HEK293T (cell line): ENCODE results near the gene CCT5.

Experiments used
- CTCF ChIA-PET: fragments of 350-600 bp; formaldehyde crosslinking; extraction: SDS; loops from one replicate; lab custom pipeline; 2021; ENCODE audit warnings: antibody characterized with exemption, inconsistent platforms; lab: Yijun Ruan, JAX
- POLR2A ChIA-PET: fragments of 350-600 bp; formaldehyde crosslinking; extraction: SDS; loops from one replicate; lab custom pipeline; 2020; ENCODE audit warnings: antibody characterized with exemption, inconsistent platforms; lab: Yijun Ruan, JAX
- DNase-seq: peaks from one replicate; pipeline ENCODE4 v3.0.0; 2012; ENCODE audit warnings: mixed read lengths; ENCODE audit errors: extremely low spot score
- ARNT ChIP-seq: fragments of 450-650 bp; IDR thresholded peaks from 2 replicates; pipeline ENCODE4 v1.6.1; 2017; ENCODE audit warnings: mild to moderate bottlenecking
- BHLHE40 ChIP-seq: fragments of 450-650 bp; IDR thresholded peaks from 2 replicates; pipeline ENCODE4 v1.6.1; 2016; ENCODE audit warnings: mild to moderate bottlenecking, moderate library complexity, borderline replicate concordance
- CTBP1 ChIP-seq: fragments of 450-650 bp; IDR thresholded peaks from 2 replicates; pipeline ENCODE4 v1.6.1; 2016; ENCODE audit warnings: borderline replicate concordance
- ELF4 ChIP-seq: fragments of 450-650 bp; IDR thresholded peaks from 2 replicates; pipeline ENCODE4 v1.6.1; 2017; ENCODE audit warnings: antibody characterized with exemption
- FOXA1 ChIP-seq: fragments of 450-650 bp; IDR thresholded peaks from 2 replicates; pipeline ENCODE4 v1.6.1; 2016; ENCODE audit warnings: mild to moderate bottlenecking
- FOXK2 ChIP-seq: fragments of 450-650 bp; IDR thresholded peaks from 2 replicates; pipeline ENCODE4 v1.6.1; 2016; ENCODE audit warnings: mild to moderate bottlenecking
- FOXM1 ChIP-seq: fragments of 450-650 bp; IDR thresholded peaks from 2 replicates; pipeline ENCODE4 v1.6.1; 2017; ENCODE audit warnings: mild to moderate bottlenecking, borderline replicate concordance
- HDGF ChIP-seq: fragments of 450-650 bp; IDR thresholded peaks from 2 replicates; pipeline ENCODE4 v1.6.1; 2017; ENCODE audit warnings: antibody characterized with exemption, borderline replicate concordance
- L3MBTL2 ChIP-seq: fragments of 450-650 bp; conservative IDR thresholded peaks from 2 replicates; pipeline ENCODE4 v1.6.1; 2016; ENCODE audit warnings: mild to moderate bottlenecking
- LEF1 ChIP-seq: fragments of 450-650 bp; IDR thresholded peaks from 2 replicates; pipeline ENCODE4 v1.6.1; 2017; ENCODE audit warnings: mild to moderate bottlenecking, borderline replicate concordance
- NFRKB ChIP-seq: fragments of 450-650 bp; IDR thresholded peaks from 2 replicates; pipeline ENCODE4 v1.6.1; 2016; ENCODE audit warnings: mild to moderate bottlenecking, moderate library complexity
- SP1 ChIP-seq: fragments of 450-650 bp; IDR thresholded peaks from 2 replicates; pipeline ENCODE4 v1.6.1; 2017
- SUZ12 ChIP-seq: fragments of 450-650 bp; IDR thresholded peaks from 2 replicates; pipeline ENCODE4 v1.6.1; 2016; ENCODE audit warnings: mild to moderate bottlenecking
- TARDBP ChIP-seq: fragments of 450-650 bp; IDR thresholded peaks from 2 replicates; pipeline ENCODE4 v1.6.1; 2016
- ZNF384 ChIP-seq: fragments of 450-650 bp; IDR thresholded peaks from 2 replicates; pipeline ENCODE4 v1.6.1; 2016
- TF ChIP-seq, protein P1 (sequence below): fragments of 450-650 bp; IDR thresholded peaks from 2 replicates; pipeline ENCODE4 v1.6.1; 2016

Gene CCT5

DNA sequence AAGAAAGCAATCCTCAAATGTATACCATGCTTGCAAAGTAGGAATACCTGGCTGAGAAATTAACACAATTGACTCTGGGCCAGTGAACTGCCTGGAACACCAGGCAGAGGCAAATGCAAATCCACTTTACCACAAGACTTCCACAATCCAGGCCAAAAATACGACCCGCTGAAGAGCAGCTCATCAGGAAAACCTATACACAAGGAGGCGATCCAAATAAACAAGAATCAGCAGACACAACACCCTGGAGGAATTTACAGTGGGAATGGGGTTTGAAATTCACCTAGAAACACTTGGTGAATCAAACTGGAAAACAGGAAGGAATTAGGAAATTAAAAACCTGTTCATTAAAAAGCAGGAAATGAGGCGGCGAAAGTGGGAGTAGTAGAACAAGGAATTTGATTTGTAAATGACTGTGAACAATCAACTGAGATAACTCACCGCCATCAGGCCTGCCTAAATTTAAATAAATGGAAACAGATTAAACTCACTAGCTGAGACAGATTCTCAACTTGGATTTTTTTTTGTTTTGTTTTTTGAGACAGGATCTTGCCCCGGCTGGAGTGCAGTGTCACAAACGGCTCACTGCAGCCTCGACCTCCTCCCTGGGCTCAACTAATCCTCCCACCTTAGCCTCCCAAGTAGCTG, 41.7 kb downstream of the CCT5 start:
- DNase-seq = no peak
- no peak for TF ChIP-seq BHLHE40
- no peak for TF ChIP-seq ARNT
- no peak for TF ChIP-seq SP1
- no peak for TF ChIP-seq FOXM1
- no peak for TF ChIP-seq FOXA1
- no peak for TF ChIP-seq FOXK2
- no peak for TF ChIP-seq ELF4
- TF ChIP-seq TARDBP = no peak
- no peak for TF ChIP-seq L3MBTL2
- TF ChIP-seq LEF1 = no peak
- TF ChIP-seq NFRKB = no peak
- TF ChIP-seq, protein P1, sequence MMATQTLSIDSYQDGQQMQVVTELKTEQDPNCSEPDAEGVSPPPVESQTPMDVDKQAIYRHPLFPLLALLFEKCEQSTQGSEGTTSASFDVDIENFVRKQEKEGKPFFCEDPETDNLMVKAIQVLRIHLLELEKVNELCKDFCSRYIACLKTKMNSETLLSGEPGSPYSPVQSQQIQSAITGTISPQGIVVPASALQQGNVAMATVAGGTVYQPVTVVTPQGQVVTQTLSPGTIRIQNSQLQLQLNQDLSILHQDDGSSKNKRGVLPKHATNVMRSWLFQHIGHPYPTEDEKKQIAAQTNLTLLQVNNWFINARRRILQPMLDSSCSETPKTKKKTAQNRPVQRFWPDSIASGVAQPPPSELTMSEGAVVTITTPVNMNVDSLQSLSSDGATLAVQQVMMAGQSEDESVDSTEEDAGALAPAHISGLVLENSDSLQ = no peak
- no peak for TF ChIP-seq SUZ12
- no peak for TF ChIP-seq CTBP1
- TF ChIP-seq ZNF384 = no peak
- no peak for TF ChIP-seq HDGF
- POLR2A ChIA-PET = no interaction called here
- CTCF ChIA-PET = interaction anchor here (1.1 kb wide), 1 partner anchor 66 kb away, joined by 7 read pairs; no protein-coding TSS in a partner anchor

DNA sequence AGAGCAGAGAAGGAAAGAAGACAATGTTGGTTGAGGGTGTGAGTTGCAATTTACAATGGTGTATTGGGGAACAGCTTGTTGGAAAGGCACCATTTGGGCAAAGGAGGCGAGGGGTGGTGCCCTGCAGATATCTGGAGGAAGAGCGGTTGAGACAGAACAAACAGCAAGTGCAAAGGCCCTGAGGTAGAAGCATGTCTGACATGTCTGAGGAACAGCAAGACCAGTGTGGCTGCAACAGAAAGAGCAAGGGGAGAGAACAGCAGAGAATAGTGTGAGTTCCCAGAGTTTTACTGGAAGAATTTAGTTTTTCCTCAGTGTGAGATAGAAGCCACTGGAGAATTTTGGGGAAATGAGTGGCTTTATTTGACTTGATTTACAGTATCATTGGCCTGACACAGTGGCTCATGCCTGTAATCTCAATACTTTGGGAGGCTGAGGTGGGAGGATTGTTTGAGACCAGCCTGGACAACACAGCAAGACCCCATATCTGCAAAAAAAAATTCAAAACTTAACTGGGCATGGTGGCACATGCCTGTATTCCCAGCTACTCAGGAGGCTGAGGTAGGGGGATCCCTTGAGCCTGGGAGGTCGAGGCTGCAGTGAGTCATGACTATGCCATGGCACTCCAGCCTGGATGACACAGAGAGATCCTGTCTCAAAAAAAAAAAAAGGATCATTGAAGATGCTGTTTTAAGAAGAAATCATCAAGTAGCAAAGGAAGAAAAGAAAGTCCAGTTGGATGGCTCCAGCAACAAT, 44.0 kb downstream of the CCT5 start:
- DNase-seq = no peak
- ChIA-PET CTCF (no interaction called here), POLR2A (no interaction called here)
- no peak for TF ChIP-seq SUZ12
- no peak for TF ChIP-seq CTBP1
- no peak for TF ChIP-seq BHLHE40
- no peak for TF ChIP-seq ARNT
- no peak for TF ChIP-seq FOXA1
- no peak for TF ChIP-seq ELF4
- TF ChIP-seq TARDBP = no peak
- no peak for TF ChIP-seq ZNF384
- no peak for TF ChIP-seq L3MBTL2
- TF ChIP-seq LEF1 = no peak
- no peak for TF ChIP-seq SP1
- TF ChIP-seq, protein P1 = no peak
- no peak for TF ChIP-seq FOXK2

DNA sequence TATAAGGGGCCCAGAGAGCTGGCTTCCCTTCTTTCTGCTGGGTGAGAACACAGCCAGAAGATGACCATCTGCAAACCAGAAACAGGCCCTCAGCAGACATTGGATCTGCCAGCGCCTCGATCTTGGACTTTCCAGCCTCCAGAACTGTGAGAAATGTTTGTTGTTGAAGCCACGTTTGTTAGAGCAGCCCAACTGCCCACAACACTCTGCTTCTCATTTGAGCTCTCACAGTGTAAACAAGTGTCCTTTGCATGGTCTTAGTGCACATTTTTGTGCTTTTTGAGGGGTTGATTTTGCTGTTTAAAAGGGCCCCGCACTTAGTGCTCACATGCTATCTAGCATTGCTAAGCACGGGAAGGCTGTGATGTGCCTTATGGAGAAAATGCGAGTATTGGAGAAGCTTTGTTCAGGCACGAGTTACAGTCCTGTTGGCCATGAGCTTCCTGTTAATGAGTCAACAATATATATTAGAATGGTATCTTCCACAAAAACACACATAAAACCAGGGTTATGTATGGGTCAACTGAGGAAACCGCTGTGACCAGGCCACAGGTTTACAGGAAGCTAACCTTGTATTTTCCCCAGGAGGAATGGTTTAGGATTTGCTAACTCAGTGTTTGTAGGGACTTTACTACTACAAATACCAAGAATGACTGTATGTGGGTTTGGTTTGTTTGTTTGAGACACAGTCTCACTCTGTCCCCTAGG, 45.7 kb downstream of the CCT5 start:
- CTCF ChIA-PET = no interaction called here
- TF ChIP-seq HDGF = no peak
- TF ChIP-seq, protein P1 = no peak
- no peak for TF ChIP-seq ZNF384
- no peak for TF ChIP-seq FOXK2
- TF ChIP-seq CTBP1 = no peak
- TF ChIP-seq ARNT = no peak
- TF ChIP-seq TARDBP = no peak
- DNase-seq = no peak
- POLR2A ChIA-PET = no interaction called here

DNA sequence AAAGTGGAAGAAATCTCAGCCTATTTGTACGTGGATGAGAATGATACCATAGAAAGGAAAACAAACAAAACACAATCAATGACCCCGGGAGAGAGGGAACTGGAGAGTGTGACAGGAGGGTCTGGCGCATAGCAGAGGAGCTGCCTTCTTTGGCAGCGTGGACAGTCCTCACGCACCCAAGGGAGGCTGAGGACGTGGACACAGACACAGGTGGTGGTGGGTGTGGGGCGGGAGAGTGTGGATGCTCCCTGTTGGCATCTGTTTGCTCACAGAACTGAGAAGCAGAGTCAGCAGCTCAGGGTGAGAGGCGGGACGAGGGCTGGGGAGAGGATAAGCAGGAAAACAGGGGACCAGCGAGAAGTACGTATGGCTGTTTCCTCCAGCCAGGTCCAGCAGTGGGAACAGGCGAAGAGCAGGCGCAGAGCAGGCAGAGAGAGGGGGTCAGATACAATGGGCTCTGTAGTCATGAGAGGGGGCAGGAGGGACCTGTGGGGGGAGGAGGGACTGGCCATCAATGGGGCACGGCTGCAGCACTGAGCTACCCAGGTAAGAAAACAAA, 47.6 kb downstream of the CCT5 start:
- ChIA-PET POLR2A (no interaction called here), CTCF (interaction anchor here (0.8 kb wide), 1 partner anchor 14 kb away, joined by 5 read pairs; no protein-coding TSS in a partner anchor)
- TF ChIP-seq TARDBP (no peak), ZNF384 (no peak), ARNT (no peak), L3MBTL2 (no peak), LEF1 (no peak), SUZ12 (no peak), CTBP1 (no peak), FOXM1 (no peak), SP1 (no peak), FOXA1 (no peak), NFRKB (no peak)
- TF ChIP-seq, protein P1 = no peak
- DNase-seq = no peak

DNA sequence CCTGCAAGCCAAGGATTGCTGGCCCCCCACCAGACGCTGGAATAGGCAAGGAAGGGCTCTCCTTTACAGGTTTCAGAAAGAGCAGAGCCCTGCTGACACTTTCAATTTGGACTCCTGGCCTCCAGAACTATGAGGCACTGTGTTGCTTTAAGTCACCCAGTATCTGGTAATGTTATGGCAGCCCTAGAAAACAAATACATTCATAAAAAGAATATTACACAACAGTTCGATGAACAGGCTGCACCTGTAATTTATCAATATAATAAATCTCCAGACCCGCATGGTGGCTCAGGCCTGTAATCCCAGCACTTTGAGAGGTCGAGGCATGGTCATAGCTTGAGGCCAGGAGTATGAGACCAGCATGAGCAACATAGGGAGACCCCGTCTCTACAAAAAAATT, 50.2 kb downstream of the CCT5 start:
- DNase-seq = no peak
- TF ChIP-seq LEF1 (no peak), FOXA1 (no peak), FOXM1 (no peak), ZNF384 (no peak), ARNT (no peak), L3MBTL2 (no peak), ELF4 (no peak), HDGF (no peak), BHLHE40 (no peak), TARDBP (no peak), SUZ12 (no peak), FOXK2 (no peak), CTBP1 (no peak)
- TF ChIP-seq, protein P1 = no peak
- POLR2A ChIA-PET = no interaction called here
- CTCF ChIA-PET = no interaction called here
